NCI-H748 (cell line): Measurements from ENCODE around the gene DNMT1.

Experiments used
- DNase-seq: peaks from one replicate; lab custom pipeline; 2025; ENCODE audit not compliant: unreplicated experiment; lab: John Stamatoyannopoulos, UW

DNMT1 gene

DNA sequence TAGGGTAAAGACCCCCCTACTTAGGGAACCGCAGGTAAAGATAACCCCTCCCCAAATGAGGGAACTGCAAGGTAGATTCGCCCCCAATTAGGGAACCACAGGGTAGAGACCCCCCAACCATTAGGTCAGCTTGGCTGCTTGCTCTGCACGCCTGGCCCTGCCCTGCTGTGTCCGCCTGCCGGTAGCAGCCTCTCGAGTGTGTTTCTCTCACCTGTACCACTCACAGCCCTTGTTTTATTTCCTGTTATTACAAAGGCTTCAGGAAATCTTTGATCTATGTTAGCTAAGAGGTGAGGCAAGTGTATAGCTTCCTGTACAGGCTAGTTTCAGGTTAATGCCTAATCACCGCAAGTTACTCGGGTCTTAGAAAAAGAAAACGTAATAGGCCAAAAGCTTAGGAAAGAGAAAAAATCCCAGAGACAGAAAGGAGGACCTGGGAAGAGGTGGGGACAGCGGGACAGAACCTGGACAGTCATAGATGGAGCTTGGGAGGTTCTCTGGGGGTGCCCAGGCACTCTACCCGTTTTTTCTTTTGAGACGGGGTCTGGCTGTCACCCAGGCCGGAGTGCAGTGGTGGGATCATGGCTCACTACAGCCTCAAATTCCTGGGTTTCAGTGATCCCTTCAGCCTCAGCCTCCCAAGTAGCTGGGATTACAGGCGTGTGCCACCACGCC is 51.9 kb downstream of the DNMT1 start:
- no peak for DNase-seq

DNA sequence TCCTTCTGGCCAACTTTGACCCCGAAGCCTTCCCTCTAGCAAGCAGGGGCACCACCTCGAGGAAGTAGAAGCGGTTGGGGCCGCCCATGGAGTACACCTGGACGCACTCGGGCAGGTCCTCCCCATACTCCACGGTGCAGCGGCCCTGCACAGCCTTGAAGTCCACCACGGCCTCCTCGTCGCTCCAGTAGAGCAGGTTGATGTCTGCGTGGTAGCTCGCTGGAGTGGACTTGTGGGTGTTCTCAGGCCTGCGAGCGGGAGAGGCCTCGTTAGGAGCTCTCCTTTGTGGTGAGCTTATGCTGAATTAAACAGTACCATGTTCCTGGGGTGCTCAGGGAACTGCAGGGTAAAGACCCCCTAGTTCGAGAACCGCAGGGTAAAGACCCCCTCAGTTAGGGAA is 52.8 kb downstream of the DNMT1 start:
- no peak for DNase-seq

GRCh38 chr19:10141479-10141878 is 53.3 kb downstream of the DNMT1 start:
- no peak for DNase-seq

DNA sequence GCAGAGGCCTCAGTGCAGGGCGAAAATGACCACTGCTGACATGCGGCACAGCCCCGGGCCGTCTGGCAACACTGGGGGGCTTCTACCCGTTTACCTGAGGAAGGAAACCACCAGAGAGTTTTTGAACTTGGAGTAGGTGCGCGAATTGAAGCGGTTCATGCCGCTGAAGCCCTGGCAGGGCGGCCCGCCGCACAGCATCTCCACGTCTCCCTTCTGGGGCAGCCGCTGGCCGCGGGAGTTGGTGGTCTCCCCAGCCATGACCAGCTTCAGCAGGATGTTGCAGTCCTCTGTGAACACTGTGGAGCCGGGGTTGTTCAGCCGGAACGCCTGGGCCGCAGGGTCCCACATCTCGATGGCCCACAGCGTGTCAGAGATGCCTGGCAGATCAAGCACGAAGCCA is 54.8 kb downstream of the DNMT1 start:
- no peak for DNase-seq

- no peak for DNase-seq
Observed at GRCh38 chr19:10138879-10139795, 55.6 kb downstream of the DNMT1 start.

DNA sequence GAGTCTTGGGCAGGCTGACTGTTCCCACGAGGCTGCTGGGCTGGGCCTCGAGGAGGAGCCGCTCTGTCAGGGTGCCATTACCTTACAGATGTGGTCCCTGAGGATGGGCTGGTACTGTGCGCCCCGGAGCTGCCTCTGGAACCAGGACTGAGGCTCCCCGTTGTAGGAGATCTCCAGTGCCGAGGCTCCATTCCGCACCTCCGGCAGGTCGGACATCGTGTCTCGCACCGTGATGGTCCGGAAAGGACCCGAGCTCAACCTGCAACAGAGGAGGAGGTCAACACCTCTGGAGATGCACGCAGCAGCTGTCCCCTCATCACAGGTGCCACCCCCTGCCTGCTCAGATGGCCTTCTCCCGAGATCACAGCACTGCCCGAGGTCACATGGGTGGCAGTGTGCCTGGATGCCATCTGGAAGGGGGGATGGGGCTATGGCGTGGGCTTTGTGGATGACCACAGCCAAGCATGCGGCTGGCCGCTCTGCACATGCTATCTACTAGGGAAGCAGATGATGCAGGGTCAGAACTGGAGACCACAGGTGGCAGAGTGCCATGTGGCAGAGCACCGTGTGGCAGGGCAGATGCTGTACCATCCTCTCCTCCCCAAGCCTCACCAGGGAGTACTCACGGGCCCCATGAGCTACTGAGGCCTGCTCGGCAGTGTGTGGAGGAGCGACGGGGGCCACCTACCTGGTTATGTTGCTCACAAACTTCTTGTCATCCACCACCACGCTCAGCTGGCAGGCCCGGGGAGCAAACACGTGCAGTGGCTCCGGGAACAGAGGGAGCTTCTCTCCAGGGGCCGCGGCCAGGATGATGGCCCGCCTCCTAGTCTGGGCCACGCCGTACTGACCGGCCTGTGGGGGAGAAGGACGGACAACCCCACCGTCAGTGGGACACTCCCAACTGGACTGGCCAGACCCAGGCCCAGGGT is 56.7 kb downstream of the DNMT1 start:
- DNase-seq = no peak

GRCh38 chr19:10136936-10137335 is 57.8 kb downstream of the DNMT1 start:
- no peak for DNase-seq

DNA sequence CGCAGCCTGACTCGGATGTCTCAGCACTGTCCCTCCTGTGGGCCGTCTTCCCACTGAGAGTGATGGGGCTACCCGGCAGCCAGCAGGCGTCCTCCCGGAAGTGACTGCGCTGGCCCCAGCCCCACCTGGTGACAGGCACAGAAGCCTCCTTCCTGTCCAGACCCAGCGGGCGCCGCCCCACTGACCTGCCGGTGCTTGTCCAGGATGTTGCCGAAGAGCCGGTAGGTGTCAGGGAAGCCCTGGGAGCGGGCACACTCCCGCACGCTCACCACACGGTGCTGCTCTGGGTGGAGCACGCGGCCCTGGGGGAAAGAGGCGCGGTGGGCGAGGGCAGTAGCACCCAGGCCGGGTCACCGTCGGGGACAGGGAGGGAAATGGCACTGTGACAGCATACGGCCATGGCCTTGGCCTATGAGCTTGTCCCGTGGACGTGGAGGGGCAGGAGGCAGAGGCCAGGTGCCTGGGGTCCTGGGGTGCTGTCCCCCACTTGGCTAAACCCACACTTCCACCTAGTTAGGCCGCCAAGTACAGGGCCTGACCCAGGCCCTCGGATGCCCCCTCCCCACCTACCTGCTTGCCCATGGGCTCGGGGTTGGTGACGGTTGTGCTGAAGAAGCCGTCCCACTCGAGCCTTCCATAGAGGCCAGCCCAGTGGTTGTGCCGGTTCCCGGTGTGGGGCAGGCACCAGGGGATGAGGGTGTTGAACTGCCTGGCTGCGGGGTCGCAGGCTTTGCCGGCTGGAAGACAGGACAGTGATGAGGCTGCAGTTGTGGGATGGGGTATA is 59.0 kb downstream of the DNMT1 start:
- no peak for DNase-seq

GRCh38 chr19:10134040-10134439 is 60.7 kb downstream of the DNMT1 start:
- no peak for DNase-seq

GRCh38 chr19:10133596-10133995 is 61.2 kb downstream of the DNMT1 start:
- no peak for DNase-seq

- DNase-seq = no peak
Observed at GRCh38 chr19:10132905-10133304, 61.8 kb downstream of the DNMT1 start.

- DNase-seq = no peak
Observed at GRCh38 chr19:10126213-10126639, 68.5 kb downstream of the DNMT1 start.

- DNase-seq = no peak
Observed at GRCh38 chr19:10124429-10124828, 70.3 kb downstream of the DNMT1 start.

GRCh38 chr19:10122045-10122444 is 72.7 kb downstream of the DNMT1 start:
- DNase-seq = no peak

DNA sequence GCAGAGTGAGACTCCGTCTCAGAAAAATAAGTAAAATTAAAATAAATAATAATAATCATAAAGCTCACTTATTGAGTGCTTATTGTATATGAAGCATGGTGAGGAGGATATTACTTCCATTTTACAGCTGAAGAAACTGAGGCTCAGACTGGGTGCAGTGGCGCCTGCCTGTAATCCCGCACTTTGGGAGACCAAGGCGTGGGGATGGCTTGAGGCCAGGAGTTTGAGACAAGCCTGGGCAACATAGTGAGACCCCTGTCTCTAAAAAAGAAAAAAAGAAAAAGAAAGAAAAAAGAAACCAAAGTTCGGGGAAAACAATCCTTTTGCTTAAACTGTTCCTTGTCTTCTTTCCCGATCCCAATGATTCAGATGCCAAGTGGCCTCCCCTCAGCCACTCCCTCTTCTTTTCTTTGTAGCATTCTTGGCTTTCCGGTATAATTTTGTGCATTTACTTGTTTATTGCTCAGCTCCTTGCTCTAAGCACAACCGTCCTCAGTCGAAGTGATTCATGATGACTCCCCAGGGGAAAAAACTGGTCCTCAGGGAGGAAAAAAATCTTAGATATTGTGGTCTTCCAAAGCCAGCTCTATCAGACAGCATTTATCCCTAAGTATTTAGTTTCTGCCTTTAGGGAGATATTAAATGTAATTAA is 74.1 kb downstream of the DNMT1 start:
- DNase-seq = no peak

DNA sequence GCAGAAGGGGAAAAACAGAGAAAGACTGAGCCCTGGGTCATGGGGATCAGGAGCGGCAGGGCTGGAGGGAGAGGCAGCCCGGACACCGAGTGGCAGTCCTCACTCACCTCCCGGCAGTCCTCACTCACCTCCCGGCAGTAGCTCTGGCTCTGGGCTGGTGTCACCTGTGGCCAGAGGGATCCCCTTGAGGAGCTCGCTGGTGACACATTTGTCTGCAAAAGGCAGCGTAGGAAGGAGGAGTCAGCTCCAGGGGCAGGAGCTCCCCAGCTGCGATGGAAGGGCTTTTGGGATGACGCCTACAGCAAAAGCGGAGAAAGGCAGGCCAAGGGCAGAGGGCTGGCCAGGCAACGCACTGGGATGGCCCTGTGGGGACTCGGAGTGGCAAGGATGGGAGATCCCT is 75.8 kb downstream of the DNMT1 start:
- DNase-seq = no peak

DNA sequence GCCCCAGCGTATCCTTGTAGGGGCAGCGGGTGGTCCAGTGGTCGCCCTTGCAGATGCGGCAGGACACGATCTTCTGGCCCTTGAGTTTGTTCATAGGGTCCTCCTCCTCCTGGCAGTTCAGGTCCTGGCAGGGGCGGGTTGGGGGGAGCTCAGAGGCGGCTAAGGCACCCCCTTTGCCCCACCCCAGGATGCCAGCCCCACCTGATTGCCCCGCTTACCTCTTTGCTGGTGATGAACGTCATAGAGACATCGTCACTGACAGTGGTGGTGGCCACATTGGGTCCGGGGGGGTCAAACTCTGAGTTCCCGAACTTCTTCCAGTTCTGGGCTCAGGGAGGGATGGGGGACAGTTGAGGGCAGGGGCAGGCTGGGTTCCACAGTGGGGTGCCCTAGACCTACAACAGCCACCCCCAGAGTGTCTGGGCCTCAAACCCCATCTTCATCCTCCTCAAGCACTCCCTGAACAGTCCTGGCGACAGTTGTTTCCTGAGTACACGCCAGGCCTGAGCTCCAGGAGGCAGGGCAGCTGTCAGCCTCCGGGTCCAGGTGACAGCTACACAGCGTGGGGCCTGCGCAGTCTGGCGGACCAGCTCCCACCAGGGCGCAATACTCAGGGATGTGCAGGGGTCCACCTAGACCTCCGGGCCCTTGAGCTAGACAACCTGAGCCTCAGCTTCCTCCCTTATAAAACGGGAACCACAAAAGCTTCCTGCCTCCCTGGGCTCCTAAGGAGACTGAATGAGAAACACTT is 77.7 kb downstream of the DNMT1 start:
- no peak for DNase-seq

DNA sequence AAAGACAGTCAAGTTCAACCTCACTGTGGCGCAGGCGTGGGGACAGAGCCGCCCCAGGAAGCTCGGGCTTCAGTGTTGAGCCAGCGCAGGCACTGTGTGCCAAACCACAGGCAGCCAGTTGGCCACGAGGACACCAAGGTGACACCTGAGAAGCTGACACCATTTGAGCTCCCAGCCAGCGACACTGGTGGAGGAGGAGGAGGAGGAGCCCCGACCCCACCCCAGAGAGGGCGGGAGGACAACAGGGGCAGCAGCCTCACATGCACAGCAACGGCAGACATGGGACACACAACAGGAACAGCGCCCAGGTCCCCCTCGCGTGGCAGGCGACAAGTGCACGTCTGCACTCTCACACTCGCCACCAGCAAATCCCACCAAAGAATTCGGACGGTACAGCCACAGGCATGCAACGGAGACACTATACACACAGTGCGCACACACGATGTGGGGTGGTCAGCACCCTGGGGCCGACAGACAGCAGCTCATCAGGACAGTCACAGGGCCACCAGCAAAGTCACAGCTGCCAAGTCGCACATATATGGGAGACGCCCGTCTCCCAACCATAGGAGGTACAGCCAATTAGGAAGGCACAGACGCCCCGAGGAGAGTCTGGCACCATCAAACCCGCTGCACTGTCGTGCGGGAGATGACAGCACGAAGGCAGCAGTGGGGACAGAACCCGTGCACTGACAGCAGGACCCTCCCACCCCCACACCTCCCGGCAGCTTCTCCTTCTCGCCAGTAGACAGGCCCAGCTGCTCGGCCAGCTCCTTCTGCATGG is 78.5 kb downstream of the DNMT1 start:
- no peak for DNase-seq
